IPS-20b (cell line): ENCODE measurements around the gene DPYD.

Experiments used
- H3K27ac ChIP-seq: one replicate; pipeline ENCODE4 v1.5.1; 2013; ENCODE audit warnings: low read length
- H3K27me3 ChIP-seq: 2 replicates; pipeline ENCODE4 v1.6.1; 2013; ENCODE audit warnings: mild to moderate bottlenecking, low read length, inconsistent platforms; ENCODE audit not compliant: insufficient read depth
- H3K36me3 ChIP-seq: 2 replicates; pipeline ENCODE4 v1.6.1; 2013; ENCODE audit warnings: low read depth, mild to moderate bottlenecking, inconsistent platforms, low read length, moderate library complexity; ENCODE audit not compliant: insufficient read depth
- H3K4me1 ChIP-seq: 2 replicates; pipeline ENCODE4 v1.6.1; 2013; ENCODE audit warnings: mild to moderate bottlenecking, control low read depth, inconsistent platforms, low read length, moderate library complexity; ENCODE audit not compliant: insufficient read depth
- H3K4me3 ChIP-seq: 2 replicates; pipeline ENCODE4 v1.5.1; 2013; ENCODE audit warnings: mild to moderate bottlenecking, low read length, inconsistent platforms
- H3K9ac ChIP-seq: 2 replicates; pipeline ENCODE4 v1.6.1; 2013; ENCODE audit warnings: low read depth, mild to moderate bottlenecking, inconsistent platforms, low read length, moderate library complexity
- H3K9me3 ChIP-seq: 2 replicates; pipeline ENCODE4 v1.6.1; 2013; ENCODE audit warnings: mild to moderate bottlenecking, low read depth, low read length, inconsistent platforms; ENCODE audit not compliant: insufficient read depth

The DPYD gene

GRCh38 chr1:97204468-97204867, 716.4 kb downstream of the DPYD start:
- H3K9me3 ChIP-seq, result no peaks in the 10 kb centered on the region
- H3K27me3 ChIP-seq, result no peaks in the 10 kb centered on the region
- no peak overlapping the region for H3K27ac ChIP-seq

GRCh38 chr1:97202481-97203380, 718.1 kb downstream of the DPYD start:
- Histone ChIP-seq H3K4me3 (no peak overlapping the region), H3K36me3 (no peaks in the 10 kb centered on the region), H3K4me1 (0 out of 2 replicates have a peak, but pooled peaks cover 3% of the 10 kb centered on the region), H3K9ac (no peak overlapping the region), H3K27me3 (no peaks in the 10 kb centered on the region), H3K9me3 (no peaks in the 10 kb centered on the region), H3K27ac (no peak overlapping the region)

More at GRCh38 chr1:97204468-97204867, 716.4 kb downstream of the DPYD start:
- Histone ChIP-seq H3K36me3 (no peaks in the 10 kb centered on the region), H3K4me3 (no peak overlapping the region), H3K4me1 (0 out of 2 replicates have a peak, but pooled peaks cover 3% of the 10 kb centered on the region), H3K9ac (no peak overlapping the region)

DNA sequence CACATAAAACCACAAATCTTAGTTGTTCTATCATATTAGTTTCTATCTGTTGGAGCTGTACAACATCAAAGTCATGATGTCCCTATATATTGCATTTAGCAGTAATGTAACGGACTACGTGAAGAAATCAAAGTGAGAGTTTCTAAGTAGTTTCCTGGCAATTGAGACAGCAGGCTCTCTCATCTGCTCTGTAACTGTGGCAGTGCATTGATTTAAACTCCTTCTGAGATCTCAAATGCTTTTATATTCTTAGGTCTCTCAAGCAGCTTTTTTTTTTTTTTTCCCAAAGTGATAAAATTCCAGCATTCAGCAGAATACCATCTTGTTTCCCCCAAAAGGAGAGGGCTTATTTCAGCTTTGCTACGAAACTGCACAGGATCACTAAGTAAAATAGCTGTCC, 719.2 kb downstream of the DPYD start:
- Histone ChIP-seq H3K4me1 (0 out of 2 replicates have a peak, but pooled peaks cover 3% of the 10 kb centered on the region), H3K4me3 (no peak overlapping the region), H3K9ac (no peak overlapping the region), H3K27ac (no peak overlapping the region), H3K27me3 (no peaks in the 10 kb centered on the region), H3K9me3 (no peaks in the 10 kb centered on the region), H3K36me3 (no peaks in the 10 kb centered on the region)

DNA sequence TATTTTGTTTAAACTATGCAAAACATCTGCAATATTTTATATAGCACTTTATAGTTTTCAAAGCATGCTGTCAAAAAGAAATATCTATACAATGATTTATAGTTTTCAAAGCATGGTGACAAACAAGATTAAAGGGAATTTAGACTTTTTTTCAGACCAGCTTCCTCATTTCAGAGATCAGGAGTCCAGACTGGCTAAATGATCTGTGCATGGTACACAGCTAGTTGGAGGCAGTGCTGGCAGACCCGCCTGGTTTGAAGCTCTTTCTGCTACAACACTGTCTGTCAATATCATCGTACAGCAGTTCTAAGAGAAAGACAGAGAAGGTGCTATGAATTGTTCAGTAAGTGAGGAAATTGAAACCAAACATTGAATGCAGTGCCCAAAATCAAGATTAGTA, 720.2 kb downstream of the DPYD start:
- H3K9ac ChIP-seq, result no peak overlapping the region

GRCh38 chr1:97196825-97197516, 723.9 kb downstream of the DPYD start:
- Histone ChIP-seq H3K36me3 (no peaks in the 10 kb centered on the region), H3K9me3 (no peaks in the 10 kb centered on the region), H3K27ac (no peak overlapping the region), H3K4me1 (no peaks in the 10 kb centered on the region), H3K9ac (no peak overlapping the region), H3K4me3 (no peak overlapping the region), H3K27me3 (no peaks in the 10 kb centered on the region)

More for the DNA sequence above, 720.2 kb downstream of the DPYD start:
- no peaks in the 10 kb centered on the region for H3K27me3 ChIP-seq
- H3K4me1 ChIP-seq, result 0 out of 2 replicates have a peak, but pooled peaks cover 3% of the 10 kb centered on the region
- no peaks in the 10 kb centered on the region for H3K9me3 ChIP-seq
- no peak overlapping the region for H3K27ac ChIP-seq
- H3K36me3 ChIP-seq, result no peaks in the 10 kb centered on the region
- no peak overlapping the region for H3K4me3 ChIP-seq

DNA sequence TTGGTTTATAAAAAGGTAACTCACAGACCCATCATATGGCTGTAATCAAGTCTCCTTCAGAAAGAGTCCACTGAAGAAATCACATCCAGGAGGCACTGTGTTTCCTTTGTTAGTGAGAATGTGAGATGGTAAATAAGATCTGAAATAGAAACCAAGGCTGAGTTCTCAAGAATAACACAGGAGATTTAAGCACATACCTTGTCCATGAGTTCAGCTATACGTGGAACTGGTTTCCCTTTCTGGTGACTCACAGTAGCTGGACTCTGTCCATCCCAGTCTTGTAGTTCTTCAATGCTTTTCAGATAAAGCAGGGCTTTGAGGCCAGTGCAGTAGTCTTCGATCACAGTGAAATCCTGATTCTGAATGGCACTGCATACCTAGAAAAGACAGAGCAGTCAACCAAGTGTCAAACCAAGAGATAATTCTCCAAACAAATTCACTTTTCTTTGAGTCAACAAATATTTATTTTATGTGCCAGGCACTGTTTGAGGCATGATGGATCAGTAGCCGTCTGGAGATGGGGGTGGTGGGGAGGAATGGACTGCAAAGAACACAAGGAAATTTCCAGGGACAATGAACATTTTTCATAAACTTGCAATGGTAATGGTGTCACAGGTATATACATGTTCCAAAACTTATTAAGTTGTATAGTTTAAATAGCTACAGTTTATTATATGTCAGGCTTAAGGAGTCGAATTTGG, 727.8 kb downstream of the DPYD start:
- Histone ChIP-seq H3K27ac (no peak overlapping the region), H3K4me1 (no peaks in the 10 kb centered on the region), H3K9ac (no peak overlapping the region), H3K9me3 (no peaks in the 10 kb centered on the region), H3K36me3 (no peaks in the 10 kb centered on the region), H3K27me3 (no peaks in the 10 kb centered on the region), H3K4me3 (no peak overlapping the region)

- no peaks in the 10 kb centered on the region for H3K4me1 ChIP-seq
- no peak overlapping the region for H3K27ac ChIP-seq
- no peak overlapping the region for H3K4me3 ChIP-seq
- H3K9ac ChIP-seq, result no peak overlapping the region
- no peaks in the 10 kb centered on the region for H3K36me3 ChIP-seq
- H3K9me3 ChIP-seq, result no peaks in the 10 kb centered on the region
- no peaks in the 10 kb centered on the region for H3K27me3 ChIP-seq
Measured at GRCh38 chr1:97190326-97190725, 730.5 kb downstream of the DPYD start.

- no peaks in the 10 kb centered on the region for H3K4me1 ChIP-seq
- H3K4me3 ChIP-seq, result no peak overlapping the region
- H3K9me3 ChIP-seq, result no peaks in the 10 kb centered on the region
- H3K36me3 ChIP-seq, result no peaks in the 10 kb centered on the region
- no peak overlapping the region for H3K27ac ChIP-seq
- no peaks in the 10 kb centered on the region for H3K27me3 ChIP-seq
- H3K9ac ChIP-seq, result no peak overlapping the region
Measured at GRCh38 chr1:97186381-97186780, 734.5 kb downstream of the DPYD start.

DNA sequence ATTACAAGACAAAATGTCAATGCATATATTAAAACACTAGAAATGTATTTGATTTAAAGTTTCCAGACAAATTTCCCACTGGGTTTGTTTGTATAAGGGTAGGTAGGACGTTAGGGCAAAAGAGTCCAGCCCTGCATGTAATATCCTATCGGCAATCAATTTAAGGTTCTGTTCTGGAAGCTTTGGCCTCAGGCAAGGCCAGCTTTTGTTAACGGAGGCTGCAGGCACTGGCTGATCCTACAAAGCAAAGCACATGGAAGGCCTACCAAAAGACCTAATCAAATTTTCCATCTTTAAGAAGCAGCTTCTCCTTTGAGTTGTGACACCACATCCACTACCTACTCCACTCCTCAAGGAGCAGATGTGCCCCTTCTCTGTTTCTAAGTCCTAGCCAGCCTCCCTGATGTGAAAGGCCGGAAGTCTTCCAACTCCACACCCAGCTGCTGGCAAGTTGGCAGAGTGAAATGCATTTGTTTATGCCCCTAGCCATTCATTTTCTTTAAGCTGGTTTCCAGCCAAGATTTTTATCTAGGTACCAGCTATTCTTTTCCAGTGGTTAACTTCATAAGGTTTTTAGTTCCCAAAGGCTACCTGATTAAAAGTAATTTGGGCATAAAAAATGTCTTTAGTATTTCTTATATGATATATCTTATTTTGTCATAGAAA, 746.7 kb downstream of the DPYD start:
- Histone ChIP-seq H3K4me1 (no peaks in the 10 kb centered on the region), H3K27me3 (no peaks in the 10 kb centered on the region), H3K9ac (no peak overlapping the region), H3K9me3 (no peaks in the 10 kb centered on the region), H3K4me3 (no peak overlapping the region), H3K27ac (no peak overlapping the region), H3K36me3 (no peaks in the 10 kb centered on the region)

- Histone ChIP-seq H3K9me3 (no peaks in the 10 kb centered on the region), H3K27ac (no peak overlapping the region), H3K4me1 (no peaks in the 10 kb centered on the region), H3K27me3 (no peaks in the 10 kb centered on the region), H3K9ac (no peak overlapping the region), H3K36me3 (no peaks in the 10 kb centered on the region), H3K4me3 (no peak overlapping the region)
Measured at GRCh38 chr1:97170300-97170699, 750.5 kb downstream of the DPYD start.

GRCh38 chr1:97168056-97168455, 752.8 kb downstream of the DPYD start:
- Histone ChIP-seq H3K36me3 (no peaks in the 10 kb centered on the region), H3K27ac (no peak overlapping the region), H3K27me3 (no peaks in the 10 kb centered on the region), H3K9ac (no peak overlapping the region), H3K4me1 (no peaks in the 10 kb centered on the region), H3K4me3 (no peak overlapping the region), H3K9me3 (no peaks in the 10 kb centered on the region)
